Progenitor cell of endocrine pancreas (in vitro differentiated cells): ENCODE measurements around the gene HELZ2. TPM values are rescaled to one million over a fixed set of nuclear protein-coding genes. Genes with fewer than 3 reads are reported as not detected.

Source experiments
- DNase-seq: peaks from one replicate; pipeline ENCODE4 v3.0.0; 2021; ENCODE audit warnings: low spot score; ENCODE audit not compliant: unreplicated experiment
- H3K27ac Mint-ChIP-seq: 2 replicates; pipeline ENCODE4 v1.8.0; 2021; ENCODE audit warnings: mild to moderate bottlenecking, moderate library complexity, mixed read lengths
- H3K27me3 Mint-ChIP-seq: 2 replicates; pipeline ENCODE4 v1.8.0; 2021; ENCODE audit warnings: mixed read lengths
- H3K36me3 Mint-ChIP-seq: 2 replicates; pipeline ENCODE4 v1.8.0; 2022; ENCODE audit warnings: mixed read lengths; ENCODE audit not compliant: insufficient read depth
- H3K4me1 Mint-ChIP-seq: 2 replicates; pipeline ENCODE4 v1.8.0; 2021; ENCODE audit warnings: low read depth, mixed read lengths
- H3K4me3 Mint-ChIP-seq: 2 replicates; pipeline ENCODE4 v1.8.0; 2021; ENCODE audit warnings: low read depth, mild to moderate bottlenecking, moderate library complexity, mixed read lengths
- H3K9me3 Mint-ChIP-seq: 2 replicates; pipeline ENCODE4 v1.8.0; 2021; ENCODE audit warnings: low read depth, mixed read lengths
- total RNA-seq: library from RNA; stranded (reverse); gene quantifications from 2 replicates; pipeline ENCODE4 v1.2.1, GENCODE V29; 2021
- TF ChIP-seq, protein P1 (sequence below): fragments of 200-600 bp; sonication (generic); IDR thresholded peaks from one replicate; pipeline ENCODE4 v1.5.0; 2021; ENCODE audit warnings: antibody characterized with exemption, mild to moderate bottlenecking; ENCODE audit not compliant: unreplicated experiment

Gene HELZ2
- total RNA-seq, 1 donor from 2014 or later: 19.3 TPM

DNA sequence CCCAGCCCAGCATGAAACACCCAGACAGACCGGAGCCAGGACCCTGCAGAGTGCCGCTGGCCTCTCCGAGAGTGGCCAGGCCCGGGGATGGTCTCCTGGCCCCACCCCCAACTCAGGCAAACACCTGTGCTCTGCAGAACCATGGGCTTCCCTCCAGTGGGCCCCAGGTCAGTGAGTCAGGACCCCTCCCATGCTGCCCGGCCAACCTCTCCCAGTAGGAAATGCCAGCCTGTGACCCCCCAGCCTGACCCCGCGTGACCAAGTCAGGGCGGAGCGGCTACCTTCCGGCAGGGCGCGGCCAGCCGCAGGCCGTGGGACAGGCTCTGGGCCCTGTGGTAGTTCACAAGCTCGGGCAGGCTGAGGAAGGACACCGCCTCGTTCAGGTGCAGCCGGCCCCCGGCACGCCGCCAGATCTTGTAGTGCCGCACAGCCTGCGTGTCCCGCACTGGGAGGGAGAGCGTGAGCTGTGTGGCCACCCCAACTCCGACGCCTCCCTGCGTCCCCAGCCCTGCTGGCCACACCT is 40.1 kb downstream of the HELZ2 start:
- no peak overlapping the region for H3K27ac Mint-ChIP-seq
- H3K4me1 Mint-ChIP-seq: peaks cover 3% of the 10 kb centered on the region
- TF ChIP-seq, protein P1, sequence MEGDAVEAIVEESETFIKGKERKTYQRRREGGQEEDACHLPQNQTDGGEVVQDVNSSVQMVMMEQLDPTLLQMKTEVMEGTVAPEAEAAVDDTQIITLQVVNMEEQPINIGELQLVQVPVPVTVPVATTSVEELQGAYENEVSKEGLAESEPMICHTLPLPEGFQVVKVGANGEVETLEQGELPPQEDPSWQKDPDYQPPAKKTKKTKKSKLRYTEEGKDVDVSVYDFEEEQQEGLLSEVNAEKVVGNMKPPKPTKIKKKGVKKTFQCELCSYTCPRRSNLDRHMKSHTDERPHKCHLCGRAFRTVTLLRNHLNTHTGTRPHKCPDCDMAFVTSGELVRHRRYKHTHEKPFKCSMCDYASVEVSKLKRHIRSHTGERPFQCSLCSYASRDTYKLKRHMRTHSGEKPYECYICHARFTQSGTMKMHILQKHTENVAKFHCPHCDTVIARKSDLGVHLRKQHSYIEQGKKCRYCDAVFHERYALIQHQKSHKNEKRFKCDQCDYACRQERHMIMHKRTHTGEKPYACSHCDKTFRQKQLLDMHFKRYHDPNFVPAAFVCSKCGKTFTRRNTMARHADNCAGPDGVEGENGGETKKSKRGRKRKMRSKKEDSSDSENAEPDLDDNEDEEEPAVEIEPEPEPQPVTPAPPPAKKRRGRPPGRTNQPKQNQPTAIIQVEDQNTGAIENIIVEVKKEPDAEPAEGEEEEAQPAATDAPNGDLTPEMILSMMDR: no peak
- no peaks in the 10 kb centered on the region for H3K27me3 Mint-ChIP-seq
- H3K9me3 Mint-ChIP-seq: no peaks in the 10 kb centered on the region
- DNase-seq: no peak
- H3K4me3 Mint-ChIP-seq: no peak overlapping the region
- no peaks in the 10 kb centered on the region for H3K36me3 Mint-ChIP-seq

DNA sequence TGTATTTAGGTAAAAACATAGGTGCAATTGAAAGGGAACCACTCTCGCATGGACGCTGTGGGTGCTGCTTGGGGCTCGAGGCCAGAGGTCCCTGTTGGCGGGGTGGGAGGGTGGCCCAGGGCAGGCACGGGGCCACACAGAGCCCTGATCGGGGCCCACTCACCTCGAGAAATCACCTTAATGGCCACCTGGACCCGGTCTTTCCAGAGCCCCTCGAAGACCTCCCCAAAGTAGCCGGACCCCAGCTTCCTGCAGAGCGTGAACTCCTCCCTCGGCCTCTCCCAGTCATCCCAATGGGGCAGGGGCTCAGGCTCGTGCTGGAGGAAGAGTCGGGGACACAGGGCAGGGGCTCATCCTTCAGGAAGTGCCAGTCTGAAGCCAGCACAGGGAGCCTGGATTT is 40.7 kb downstream of the HELZ2 start:
- Mint-ChIP-seq H3K9me3 (no peaks in the 10 kb centered on the region), H3K27me3 (no peaks in the 10 kb centered on the region)
- no peak for DNase-seq

DNA sequence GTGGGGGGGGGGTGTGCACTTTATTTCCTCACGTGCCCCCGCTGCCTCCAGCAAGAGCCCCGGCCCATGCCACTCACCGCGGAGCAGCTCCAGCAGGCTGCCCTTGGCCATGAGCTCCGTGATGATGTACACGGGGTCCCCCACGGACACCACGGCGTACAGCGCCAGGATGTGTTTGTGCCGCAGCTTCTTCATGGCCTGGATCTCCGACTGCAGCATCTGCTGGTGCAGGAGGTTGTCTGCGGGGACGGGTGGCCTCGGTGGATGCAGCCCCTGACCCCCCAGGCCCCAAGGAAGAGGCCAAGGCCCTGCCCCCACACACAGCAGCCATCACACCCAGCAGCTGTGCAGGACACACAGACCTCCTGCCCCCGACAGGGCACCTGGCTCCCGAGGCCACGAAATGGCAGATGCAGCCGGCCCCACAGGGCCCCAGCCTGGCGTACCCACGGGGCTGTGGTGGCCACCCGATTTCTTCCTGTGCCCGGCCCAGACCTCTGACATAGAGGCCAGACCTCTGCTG is 41.5 kb downstream of the HELZ2 start:
- no peaks in the 10 kb centered on the region for H3K9me3 Mint-ChIP-seq
- peaks cover 3% of the 10 kb centered on the region for H3K4me1 Mint-ChIP-seq
- DNase-seq: peak; percentile 9
- TF ChIP-seq, protein P1: no peak
- H3K27ac Mint-ChIP-seq: no peak overlapping the region
- no peaks in the 10 kb centered on the region for H3K36me3 Mint-ChIP-seq
- no peaks in the 10 kb centered on the region for H3K27me3 Mint-ChIP-seq
- no peak overlapping the region for H3K4me3 Mint-ChIP-seq

More for the DNA sequence above, 40.7 kb downstream of the HELZ2 start:
- TF ChIP-seq, protein P1: no peak
- Mint-ChIP-seq H3K4me3 (no peak overlapping the region), H3K36me3 (no peaks in the 10 kb centered on the region), H3K4me1 (peaks cover 3% of the 10 kb centered on the region), H3K27ac (no peak overlapping the region)

DNA sequence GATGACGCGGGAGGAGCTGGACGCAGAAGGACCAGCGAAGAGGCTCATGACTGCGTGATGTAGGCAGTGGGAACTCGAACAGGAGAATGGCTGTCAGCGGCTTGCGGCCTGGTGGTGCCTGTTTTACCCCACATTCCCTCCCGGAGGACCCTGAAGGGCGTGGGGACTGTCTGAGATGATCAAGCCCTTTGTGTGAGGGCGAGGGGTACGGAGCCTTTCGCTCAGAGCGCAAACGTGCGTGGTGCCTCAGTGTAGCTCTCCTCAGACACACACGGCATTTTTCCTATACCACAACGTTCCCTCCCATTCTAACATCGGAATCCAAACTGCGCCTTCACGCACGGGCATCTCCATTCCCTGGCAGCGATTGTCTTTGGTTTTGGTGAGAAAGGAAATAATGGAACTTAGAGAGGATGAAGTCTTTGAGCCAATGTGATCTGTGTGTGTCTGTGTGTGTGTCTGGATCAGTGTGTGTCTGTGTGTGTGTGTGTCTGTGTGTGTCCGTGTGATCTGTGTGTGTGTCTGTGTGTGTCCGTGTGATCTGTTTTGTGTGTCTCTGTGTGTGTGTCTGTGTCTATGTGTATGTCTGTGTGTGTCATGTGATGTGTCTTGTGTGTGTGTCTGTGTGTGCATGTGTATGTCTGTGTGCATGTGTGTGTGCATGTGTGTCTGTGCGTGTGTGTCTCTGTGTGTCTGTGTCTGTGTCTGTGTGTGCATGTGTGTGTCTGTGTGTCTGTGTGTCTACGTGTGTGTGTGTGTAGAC is 42.2 kb downstream of the HELZ2 start:
- Mint-ChIP-seq H3K4me3 (no peak overlapping the region), H3K9me3 (no peaks in the 10 kb centered on the region), H3K27ac (peak overlapping the region; percentile 33), H3K27me3 (no peaks in the 10 kb centered on the region), H3K36me3 (no peaks in the 10 kb centered on the region), H3K4me1 (peaks cover 3% of the 10 kb centered on the region)
- DNase-seq: peak; percentile 8
- TF ChIP-seq, protein P1: no peak

DNA sequence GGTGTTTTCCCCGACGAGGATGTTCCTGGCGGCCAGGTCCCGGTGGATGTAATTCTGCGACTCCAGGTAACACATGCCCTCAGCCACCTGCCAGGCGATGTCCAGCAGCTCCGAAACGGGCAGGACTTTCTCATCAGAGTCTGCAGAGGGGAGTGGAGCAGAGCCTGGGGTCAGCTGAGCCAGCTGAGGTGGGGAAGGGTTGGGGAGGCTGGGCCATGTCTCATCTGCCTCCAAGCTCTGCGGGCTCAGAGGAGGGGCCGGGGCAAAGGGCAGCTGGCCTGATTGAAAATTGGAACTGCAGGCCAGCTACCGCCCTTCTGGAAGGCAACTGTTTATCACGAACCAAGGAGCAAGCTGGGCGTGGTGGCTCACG is 43.3 kb downstream of the HELZ2 start:
- DNase-seq: peak; percentile 8
- TF ChIP-seq, protein P1: no peak
- Mint-ChIP-seq H3K27ac (peak overlapping the region; percentile 83), H3K4me3 (no peak overlapping the region), H3K36me3 (no peaks in the 10 kb centered on the region), H3K27me3 (no peaks in the 10 kb centered on the region), H3K4me1 (peaks cover 2% of the 10 kb centered on the region), H3K9me3 (no peaks in the 10 kb centered on the region)
